Liver (tissue), 9 donors: Measurements from ENCODE around the gene PTPRN2. TPM values are rescaled to one million over a fixed set of nuclear protein-coding genes. Genes with fewer than 3 reads are reported as not detected.
"Not testable (repeated sequence)": the region's sequence is repeated elsewhere in the genome, so short reads cannot be mapped to it uniquely, and the experiment has no call there.

Experiments used
- DNase-seq: peaks from one replicate; pipeline ENCODE4 v3.0.0-alpha.2; 2017; ENCODE audit warnings: low spot score
- H3K27ac ChIP-seq, 2 donors: one replicate each; pipeline ENCODE4 v1.7.0; 2013; ENCODE audit warnings: inconsistent platforms in 2 of 2, low read length in 2 of 2, control low read depth in 1 of 2, low read depth in 1 of 2, mild to moderate bottlenecking in 1 of 2
- H3K27me3 ChIP-seq, 4 donors: one replicate each; pipeline versions ENCODE4 v1.6.1 to v1.7.0; 2013; ENCODE audit warnings: low read length in 3 of 4, inconsistent platforms in 1 of 4, mild to moderate bottlenecking in 1 of 4, moderate library complexity in 1 of 4; ENCODE audit not compliant: control insufficient read depth in 4 of 4, insufficient read depth in 4 of 4
- H3K36me3 ChIP-seq, 4 donors: one replicate each; pipeline versions ENCODE4 v1.6.1 to v1.7.0; 2013; ENCODE audit warnings: low read length in 3 of 4, mild to moderate bottlenecking in 3 of 4, low read depth in 1 of 4, moderate library complexity in 1 of 4; ENCODE audit not compliant: control insufficient read depth in 4 of 4, insufficient read depth in 3 of 4
- H3K4me1 ChIP-seq, 4 donors: one replicate each; pipeline versions ENCODE4 v1.6.1 to v1.7.0; 2013; ENCODE audit warnings: low read length in 3 of 4, mild to moderate bottlenecking in 3 of 4, moderate library complexity in 1 of 4; ENCODE audit not compliant: control insufficient read depth in 4 of 4, insufficient read depth in 4 of 4
- H3K4me3 ChIP-seq, 3 donors: one replicate each; pipeline versions ENCODE4 v1.6.1 to v1.7.0; 2013; ENCODE audit warnings: low read length in 3 of 3, control low read depth in 1 of 3, low read depth in 1 of 3, mild to moderate bottlenecking in 1 of 3
- H3K9ac ChIP-seq, 2 donors: one replicate each; pipeline ENCODE4 v1.7.0; 2013; ENCODE audit warnings: low read length in 2 of 2, mild to moderate bottlenecking in 2 of 2, moderate library complexity in 2 of 2, control low read depth in 1 of 2, low read depth in 1 of 2
- H3K9me3 ChIP-seq, 4 donors: one replicate each; pipeline versions ENCODE4 v1.6.1 to v1.7.0; 2013; ENCODE audit warnings: low read length in 3 of 4; ENCODE audit not compliant: control insufficient read depth in 4 of 4
- EGR1 ChIP-seq, 2 donors: IDR thresholded peaks; 2 replicates each; pipeline ENCODE4 v1.6.1; 2016 to 2018; ENCODE audit warnings: antibody characterized with exemption in 2 of 2, low read depth in 2 of 2
- FOXA1 ChIP-seq: IDR thresholded peaks from 2 replicates; pipeline ENCODE4 v1.6.1; 2016; ENCODE audit warnings: antibody characterized with exemption
- FOXA2 ChIP-seq: IDR thresholded peaks from 2 replicates; pipeline ENCODE4 v1.6.1; 2016; ENCODE audit warnings: antibody characterized with exemption
- GABPA ChIP-seq, 2 donors: IDR thresholded peaks in 1 of 2; conservative IDR thresholded peaks in 1 of 2; 2 replicates each; pipeline ENCODE4 v1.6.1; 2016; ENCODE audit warnings: antibody characterized with exemption in 2 of 2, mild to moderate bottlenecking in 1 of 2, moderate library complexity in 1 of 2
- HNF4A ChIP-seq, 2 donors: conservative IDR thresholded peaks; 2 replicates each; pipeline ENCODE4 v1.6.1; 2016; ENCODE audit warnings: antibody characterized with exemption in 2 of 2, mild to moderate bottlenecking in 2 of 2
- HNF4G ChIP-seq: IDR thresholded peaks from 2 replicates; pipeline ENCODE4 v1.6.1; 2016; ENCODE audit warnings: antibody characterized with exemption
- JUND ChIP-seq, 2 donors: IDR thresholded peaks; 2 replicates each; pipeline ENCODE4 v1.6.1; 2016; ENCODE audit warnings: antibody characterized with exemption in 2 of 2
- NR2F2 ChIP-seq: IDR thresholded peaks from 2 replicates; pipeline ENCODE4 v1.6.1; 2016; ENCODE audit warnings: antibody characterized with exemption
- RAD21 ChIP-seq, 2 donors: IDR thresholded peaks; 2 replicates each; pipeline ENCODE4 v1.6.1; 2016; ENCODE audit warnings: antibody characterized with exemption in 2 of 2, mild to moderate bottlenecking in 2 of 2
- RXRA ChIP-seq, 2 donors: IDR thresholded peaks; 2 replicates each; pipeline ENCODE4 v1.6.1; 2017 to 2018; ENCODE audit warnings: antibody characterized with exemption in 2 of 2, mild to moderate bottlenecking in 1 of 2
- SP1 ChIP-seq: IDR thresholded peaks from 2 replicates; pipeline ENCODE4 v1.6.1; 2018; ENCODE audit warnings: antibody characterized with exemption, mild to moderate bottlenecking
- TAF1 ChIP-seq: conservative IDR thresholded peaks from 2 replicates; pipeline ENCODE4 v1.6.1; 2016; ENCODE audit warnings: antibody characterized with exemption, mild to moderate bottlenecking
- YY1 ChIP-seq: IDR thresholded peaks from 2 replicates; pipeline ENCODE4 v1.6.1; 2016; ENCODE audit warnings: antibody characterized with exemption, mild to moderate bottlenecking
- WGBS: extraction: QIAGEN DNeasy Blood & Tissue Kit; methylation state at CpG from one replicate; pipeline ENCODE4 v1.1.7; 2013; 5-methylcytosine and 5-hydroxymethylcytosine counted together
- polyA plus RNA-seq, 2 donors: library from polyadenylated mRNA; stranded (reverse) in 1 of 2; unstranded in 1 of 2; fragments of 200-250 nt in 1 of 2; fragments of >200 nt in 1 of 2; fragmentation: Nextera tagmentation in 1 of 2; extraction: Ambion mirVana in 1 of 2; gene quantifications; one replicate each; pipeline versions ENCODE4 v1.2.1 to v1.2.3, GENCODE V29; 2013 to 2015
- total RNA-seq, 2 donors: library from RNA; depleted of rRNA; stranded (reverse); fragments of >200 nt; gene quantifications; one replicate each; pipeline ENCODE4 v1.2.3, GENCODE V29; 2014
- TF ChIP-seq, protein P1 (sequence below): IDR thresholded peaks from 2 replicates; pipeline ENCODE4 v1.6.1; 2016; ENCODE audit warnings: antibody characterized with exemption
- TF ChIP-seq, protein P2 (sequence below): fragments of 150-350 bp; IDR thresholded peaks from 2 replicates; pipeline ENCODE4 v1.5.1; 2017; ENCODE audit warnings: improper control_type of control experiment, low read depth, low read length; ENCODE audit not compliant: missing input control
- TF ChIP-seq, protein P3 (sequence below): IDR thresholded peaks from 2 replicates; pipeline ENCODE4 v1.6.1; 2016; ENCODE audit warnings: antibody characterized with exemption
- TF ChIP-seq, protein P4 (sequence below): IDR thresholded peaks from 2 replicates; pipeline ENCODE4 v1.6.1; 2016; ENCODE audit warnings: antibody characterized with exemption, mild to moderate bottlenecking
- TF ChIP-seq, protein P5 (sequence below): IDR thresholded peaks from 2 replicates; pipeline ENCODE4 v1.6.1; 2016; ENCODE audit warnings: antibody characterized with exemption
- donor health status: healthy.
- donor health status: healthy.
- donor health status: healthy.
- donor health status: healthy.
- donor health status: healthy.

The PTPRN2 gene
- total and polyA plus RNA-seq, 4 donors: 0.75 to 1.9 (median 1.1) TPM

DNA sequence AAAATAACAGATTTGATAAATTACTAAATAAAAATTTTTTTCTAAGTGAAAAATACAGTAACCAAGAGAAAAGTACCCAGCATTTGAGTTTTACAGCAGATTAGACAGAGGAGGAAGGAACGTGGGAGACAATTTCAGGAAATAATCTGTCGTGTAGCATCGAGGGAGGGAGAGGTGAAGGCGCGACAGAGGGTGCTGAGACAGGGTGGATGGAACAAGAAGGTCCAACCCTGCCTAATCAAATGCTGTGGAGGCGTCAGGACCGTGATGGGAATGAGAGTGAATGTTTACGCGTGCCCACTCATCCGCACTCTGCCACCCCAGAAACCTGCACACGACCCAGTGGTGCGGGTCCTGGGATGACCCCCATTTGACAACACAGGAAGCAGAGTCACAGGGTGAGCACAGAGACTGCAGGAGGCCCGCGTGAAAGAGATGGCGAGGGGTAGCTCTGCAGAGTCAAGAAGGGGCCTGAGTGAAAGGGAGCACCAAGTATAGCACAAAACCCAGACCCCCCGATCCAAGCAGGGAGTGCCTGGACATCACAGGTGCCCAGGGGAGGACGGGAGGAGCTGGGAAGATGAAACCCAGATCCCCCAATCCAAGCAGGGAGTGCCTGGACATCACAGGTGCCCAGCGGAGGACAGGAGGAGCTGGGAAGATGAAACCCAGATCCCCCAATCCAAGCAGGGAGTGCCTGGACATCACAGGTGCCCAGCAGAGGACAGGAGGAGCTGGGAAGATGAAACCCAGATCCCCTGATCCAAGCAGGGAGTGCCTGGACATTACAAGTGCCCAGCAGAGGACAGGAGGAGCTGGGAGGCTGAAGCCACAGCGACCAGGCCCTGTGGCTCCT is 691.9 kb downstream of the PTPRN2 start:
- DNase-seq: no peak
- WGBS: 75% methylated on average over 19 of the region's 19 CpGs

DNA sequence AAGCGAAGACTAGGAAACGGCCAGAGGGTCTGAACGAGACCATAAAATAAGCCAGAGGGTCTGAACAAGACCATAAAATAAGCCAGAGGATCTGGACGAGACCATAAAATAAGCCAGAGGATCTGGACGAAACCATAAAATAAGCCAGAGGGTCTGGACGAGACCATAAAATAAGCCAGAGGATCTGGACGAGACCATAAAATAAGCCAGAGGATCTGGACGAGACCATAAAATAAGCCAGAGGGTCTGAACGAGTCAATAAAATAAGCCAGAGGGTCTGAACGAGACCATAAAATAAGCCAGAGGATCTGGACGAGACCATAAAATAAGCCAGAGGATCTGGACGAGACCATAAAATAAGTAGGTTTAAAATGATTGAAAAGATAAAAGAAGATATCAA is 692.5 kb downstream of the PTPRN2 start:
- not testable (repeated sequence) for DNase-seq, H3K36me3 ChIP-seq, H3K4me1 ChIP-seq, H3K27ac ChIP-seq, H3K27me3 ChIP-seq, H3K9ac ChIP-seq, H3K4me3 ChIP-seq, H3K9me3 ChIP-seq
- WGBS: 77% methylated on average over 12 of the region's 12 CpGs

More for the DNA sequence above, 691.9 kb downstream of the PTPRN2 start:
- Histone ChIP-seq H3K27ac (no peak overlapping the region), H3K27me3 (no peaks in the 10 kb centered on the region), H3K4me1 (no peaks in the 10 kb centered on the region), H3K9me3 (no peaks in the 10 kb centered on the region), H3K9ac (no peak overlapping the region), H3K36me3 (no peaks in the 10 kb centered on the region), H3K4me3 (no peak overlapping the region)
- TF ChIP-seq YY1: no peak

DNA sequence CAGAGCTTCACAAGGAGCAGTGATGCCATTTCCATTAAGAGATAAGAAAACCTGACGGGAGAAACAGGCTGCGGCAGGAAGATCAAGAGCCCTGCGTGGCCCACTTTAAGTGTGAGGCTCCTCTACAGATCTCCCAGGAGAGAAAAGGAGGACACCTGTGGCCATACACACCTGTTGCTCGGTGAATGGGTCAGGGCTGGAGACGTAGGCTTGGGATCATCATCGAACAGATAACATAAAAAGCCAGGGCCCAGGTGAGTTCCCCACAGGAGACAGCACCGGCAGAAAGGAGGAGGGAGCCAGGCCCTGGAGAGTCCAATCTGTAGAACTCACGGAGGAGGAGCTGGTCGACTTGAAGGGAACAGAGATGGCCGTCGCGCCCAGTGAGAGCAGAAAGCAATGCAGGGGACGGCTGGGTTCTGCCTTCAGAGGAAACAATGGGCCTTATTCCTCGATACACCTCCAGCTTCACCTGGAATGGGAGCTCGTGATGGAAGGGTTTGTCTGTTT is 694.0 kb downstream of the PTPRN2 start:
- DNase-seq: no peak
- 86% methylated on average over 15 of the region's 15 CpGs for WGBS
- Histone ChIP-seq H3K4me1 (no peaks in the 10 kb centered on the region), H3K36me3 (no peaks in the 10 kb centered on the region), H3K27me3 (no peaks in the 10 kb centered on the region), H3K9ac (no peak overlapping the region), H3K27ac (no peak overlapping the region), H3K4me3 (no peak overlapping the region), H3K9me3 (no peaks in the 10 kb centered on the region)
- TF ChIP-seq SP1 (no peak), HNF4A (conservative IDR thresholded peaks at IDR 0.05) (no peak), JUND (IDR thresholded peaks at IDR 0.05) (no peak), EGR1 (IDR thresholded peaks at IDR 0.05; ENCODE audit: low read depth in 2 of 2) (no peak), HNF4G (no peak), GABPA (IDR thresholded peaks at IDR 0.05 in 1 of 2, conservative IDR thresholded peaks at IDR 0.05 in 1 of 2) (no peak), RXRA (IDR thresholded peaks at IDR 0.05) (no peak), YY1 (no peak), RAD21 (IDR thresholded peaks at IDR 0.05) (no peak), FOXA1 (no peak), NR2F2 (no peak), TAF1 (no peak), FOXA2 (no peak)
- TF ChIP-seq, protein P1, sequence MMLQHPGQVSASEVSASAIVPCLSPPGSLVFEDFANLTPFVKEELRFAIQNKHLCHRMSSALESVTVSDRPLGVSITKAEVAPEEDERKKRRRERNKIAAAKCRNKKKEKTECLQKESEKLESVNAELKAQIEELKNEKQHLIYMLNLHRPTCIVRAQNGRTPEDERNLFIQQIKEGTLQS: no peak
- TF ChIP-seq, protein P2, sequence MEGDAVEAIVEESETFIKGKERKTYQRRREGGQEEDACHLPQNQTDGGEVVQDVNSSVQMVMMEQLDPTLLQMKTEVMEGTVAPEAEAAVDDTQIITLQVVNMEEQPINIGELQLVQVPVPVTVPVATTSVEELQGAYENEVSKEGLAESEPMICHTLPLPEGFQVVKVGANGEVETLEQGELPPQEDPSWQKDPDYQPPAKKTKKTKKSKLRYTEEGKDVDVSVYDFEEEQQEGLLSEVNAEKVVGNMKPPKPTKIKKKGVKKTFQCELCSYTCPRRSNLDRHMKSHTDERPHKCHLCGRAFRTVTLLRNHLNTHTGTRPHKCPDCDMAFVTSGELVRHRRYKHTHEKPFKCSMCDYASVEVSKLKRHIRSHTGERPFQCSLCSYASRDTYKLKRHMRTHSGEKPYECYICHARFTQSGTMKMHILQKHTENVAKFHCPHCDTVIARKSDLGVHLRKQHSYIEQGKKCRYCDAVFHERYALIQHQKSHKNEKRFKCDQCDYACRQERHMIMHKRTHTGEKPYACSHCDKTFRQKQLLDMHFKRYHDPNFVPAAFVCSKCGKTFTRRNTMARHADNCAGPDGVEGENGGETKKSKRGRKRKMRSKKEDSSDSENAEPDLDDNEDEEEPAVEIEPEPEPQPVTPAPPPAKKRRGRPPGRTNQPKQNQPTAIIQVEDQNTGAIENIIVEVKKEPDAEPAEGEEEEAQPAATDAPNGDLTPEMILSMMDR: no peak
- TF ChIP-seq, protein P3, sequence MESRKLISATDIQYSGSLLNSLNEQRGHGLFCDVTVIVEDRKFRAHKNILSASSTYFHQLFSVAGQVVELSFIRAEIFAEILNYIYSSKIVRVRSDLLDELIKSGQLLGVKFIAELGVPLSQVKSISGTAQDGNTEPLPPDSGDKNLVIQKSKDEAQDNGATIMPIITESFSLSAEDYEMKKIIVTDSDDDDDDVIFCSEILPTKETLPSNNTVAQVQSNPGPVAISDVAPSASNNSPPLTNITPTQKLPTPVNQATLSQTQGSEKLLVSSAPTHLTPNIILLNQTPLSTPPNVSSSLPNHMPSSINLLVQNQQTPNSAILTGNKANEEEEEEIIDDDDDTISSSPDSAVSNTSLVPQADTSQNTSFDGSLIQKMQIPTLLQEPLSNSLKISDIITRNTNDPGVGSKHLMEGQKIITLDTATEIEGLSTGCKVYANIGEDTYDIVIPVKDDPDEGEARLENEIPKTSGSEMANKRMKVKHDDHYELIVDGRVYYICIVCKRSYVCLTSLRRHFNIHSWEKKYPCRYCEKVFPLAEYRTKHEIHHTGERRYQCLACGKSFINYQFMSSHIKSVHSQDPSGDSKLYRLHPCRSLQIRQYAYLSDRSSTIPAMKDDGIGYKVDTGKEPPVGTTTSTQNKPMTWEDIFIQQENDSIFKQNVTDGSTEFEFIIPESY: no peak
- TF ChIP-seq, protein P4, sequence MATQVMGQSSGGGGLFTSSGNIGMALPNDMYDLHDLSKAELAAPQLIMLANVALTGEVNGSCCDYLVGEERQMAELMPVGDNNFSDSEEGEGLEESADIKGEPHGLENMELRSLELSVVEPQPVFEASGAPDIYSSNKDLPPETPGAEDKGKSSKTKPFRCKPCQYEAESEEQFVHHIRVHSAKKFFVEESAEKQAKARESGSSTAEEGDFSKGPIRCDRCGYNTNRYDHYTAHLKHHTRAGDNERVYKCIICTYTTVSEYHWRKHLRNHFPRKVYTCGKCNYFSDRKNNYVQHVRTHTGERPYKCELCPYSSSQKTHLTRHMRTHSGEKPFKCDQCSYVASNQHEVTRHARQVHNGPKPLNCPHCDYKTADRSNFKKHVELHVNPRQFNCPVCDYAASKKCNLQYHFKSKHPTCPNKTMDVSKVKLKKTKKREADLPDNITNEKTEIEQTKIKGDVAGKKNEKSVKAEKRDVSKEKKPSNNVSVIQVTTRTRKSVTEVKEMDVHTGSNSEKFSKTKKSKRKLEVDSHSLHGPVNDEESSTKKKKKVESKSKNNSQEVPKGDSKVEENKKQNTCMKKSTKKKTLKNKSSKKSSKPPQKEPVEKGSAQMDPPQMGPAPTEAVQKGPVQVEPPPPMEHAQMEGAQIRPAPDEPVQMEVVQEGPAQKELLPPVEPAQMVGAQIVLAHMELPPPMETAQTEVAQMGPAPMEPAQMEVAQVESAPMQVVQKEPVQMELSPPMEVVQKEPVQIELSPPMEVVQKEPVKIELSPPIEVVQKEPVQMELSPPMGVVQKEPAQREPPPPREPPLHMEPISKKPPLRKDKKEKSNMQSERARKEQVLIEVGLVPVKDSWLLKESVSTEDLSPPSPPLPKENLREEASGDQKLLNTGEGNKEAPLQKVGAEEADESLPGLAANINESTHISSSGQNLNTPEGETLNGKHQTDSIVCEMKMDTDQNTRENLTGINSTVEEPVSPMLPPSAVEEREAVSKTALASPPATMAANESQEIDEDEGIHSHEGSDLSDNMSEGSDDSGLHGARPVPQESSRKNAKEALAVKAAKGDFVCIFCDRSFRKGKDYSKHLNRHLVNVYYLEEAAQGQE: no peak
- TF ChIP-seq, protein P5, sequence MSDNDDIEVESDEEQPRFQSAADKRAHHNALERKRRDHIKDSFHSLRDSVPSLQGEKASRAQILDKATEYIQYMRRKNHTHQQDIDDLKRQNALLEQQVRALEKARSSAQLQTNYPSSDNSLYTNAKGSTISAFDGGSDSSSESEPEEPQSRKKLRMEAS: no peak
